HG03354 (cell line): ENCODE data around the gene ATP8A2.
"Not testable (repeated sequence)": the region's sequence is repeated elsewhere in the genome, so short reads cannot be mapped to it uniquely, and the experiment has no call there.

Experiments used
- ATAC-seq: cut with Tn5 transposase; IDR thresholded peaks from one replicate; pipeline ENCODE4 v1.9.1; 2021; ENCODE audit warnings: mild to moderate bottlenecking; ENCODE audit not compliant: unreplicated experiment, poor library complexity, severe bottlenecking

The ATP8A2 gene

DNA sequence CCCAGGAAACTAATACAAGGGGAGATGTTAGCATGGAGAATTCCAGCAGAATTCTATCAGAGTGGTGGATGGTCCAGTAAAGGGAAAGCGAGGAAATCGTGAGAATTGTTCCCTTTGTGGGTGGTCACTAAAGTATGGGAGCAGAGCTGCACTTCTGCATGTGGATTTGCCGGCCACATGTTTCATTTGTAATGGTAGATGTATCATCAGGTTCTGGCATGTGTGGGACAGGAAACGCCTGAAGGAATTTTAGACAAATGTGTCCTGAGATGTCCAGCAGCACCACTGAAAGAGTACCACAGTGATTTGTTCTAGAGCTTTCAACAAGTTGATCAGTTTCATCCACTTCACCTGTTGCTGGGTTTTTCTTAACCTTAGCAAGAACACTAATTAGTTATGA, 371.6 kb downstream of the ATP8A2 start:
- ATAC-seq, result no peak

- no peak for ATAC-seq
Observed at GRCh38 chr13:25744178-25744577, 372.4 kb downstream of the ATP8A2 start.

DNA sequence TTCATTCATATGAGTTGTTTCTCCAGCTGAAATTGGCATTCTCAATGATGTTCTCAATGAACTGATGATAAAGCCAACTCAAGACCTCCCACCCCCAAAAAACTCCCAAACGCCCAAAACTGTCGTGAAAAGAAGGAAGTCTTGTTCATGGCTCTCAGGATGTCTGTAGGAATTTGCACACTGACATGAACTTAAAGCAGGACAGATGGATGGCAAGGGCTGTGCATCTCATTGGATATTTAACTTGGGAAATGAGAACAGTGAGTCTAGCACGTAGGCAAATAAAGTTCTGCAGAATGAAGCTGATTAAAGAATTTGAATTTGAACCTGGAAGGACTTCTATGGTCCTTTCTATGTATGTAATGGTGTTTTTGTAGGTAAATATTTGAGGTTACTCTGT, 374.4 kb downstream of the ATP8A2 start:
- ATAC-seq, result no peak

- no peak for ATAC-seq
Observed at GRCh38 chr13:25752957-25753551, 381.3 kb downstream of the ATP8A2 start.

GRCh38 chr13:25753976-25754375, 382.2 kb downstream of the ATP8A2 start:
- no peak for ATAC-seq

GRCh38 chr13:25756251-25756650, 384.5 kb downstream of the ATP8A2 start:
- ATAC-seq, result no peak

DNA sequence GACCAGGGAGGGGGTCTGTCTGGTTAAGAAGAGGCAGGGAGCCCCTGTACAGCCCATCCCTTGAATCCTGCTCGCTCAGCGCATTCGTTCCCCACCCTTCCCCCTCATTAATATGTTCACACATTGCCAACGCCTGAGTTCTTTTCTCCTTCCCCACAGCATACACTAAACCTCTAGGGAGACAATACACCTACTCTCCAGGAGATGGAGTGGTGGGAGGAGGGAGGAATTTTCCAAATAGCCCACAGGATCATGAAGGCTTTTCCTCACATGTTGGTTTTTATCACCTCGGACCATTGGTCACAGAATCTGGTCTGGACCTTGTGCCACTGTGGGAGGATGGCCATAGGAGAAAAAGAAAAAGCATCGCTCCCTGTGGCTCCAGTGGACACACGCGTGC, 385.1 kb downstream of the ATP8A2 start:
- ATAC-seq, result no peak

DNA sequence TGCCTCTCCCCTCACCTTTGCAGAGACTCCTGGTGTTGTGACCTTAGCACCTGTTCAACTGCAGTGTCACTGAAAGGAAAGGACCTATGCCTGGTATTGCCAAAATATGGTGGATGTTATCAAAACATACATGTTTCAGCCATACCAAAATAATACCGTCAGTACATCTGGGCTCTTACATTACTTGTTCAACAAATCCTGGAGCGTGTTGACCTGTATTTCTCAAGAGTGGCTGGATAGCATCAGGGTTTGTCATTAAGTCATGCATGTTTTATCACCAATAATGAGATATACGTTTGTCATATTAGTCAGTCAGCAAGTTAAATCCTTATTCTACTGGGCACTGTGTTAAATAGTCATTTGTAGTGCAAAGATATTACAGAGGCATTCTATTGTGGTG, 389.3 kb downstream of the ATP8A2 start:
- no peak for ATAC-seq

DNA sequence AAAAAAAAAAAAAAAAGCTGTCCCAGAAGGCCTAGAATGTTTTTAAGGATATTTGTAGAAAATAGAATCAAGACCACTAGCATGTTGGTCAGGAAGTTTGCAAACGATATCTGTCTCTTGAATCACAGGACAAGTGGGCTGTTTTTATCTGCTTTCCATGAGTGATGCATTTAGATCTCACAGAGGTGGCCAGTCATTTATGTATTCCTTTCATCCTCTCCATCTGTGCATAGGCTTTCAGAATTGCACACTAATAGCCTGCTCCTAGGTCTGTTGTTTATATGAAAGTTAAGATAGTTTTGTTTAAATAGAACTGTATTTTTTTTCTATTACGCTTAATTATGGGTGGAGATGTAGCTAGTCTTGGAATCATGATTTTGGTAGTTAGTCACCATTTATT, 390.5 kb downstream of the ATP8A2 start:
- no peak for ATAC-seq

DNA sequence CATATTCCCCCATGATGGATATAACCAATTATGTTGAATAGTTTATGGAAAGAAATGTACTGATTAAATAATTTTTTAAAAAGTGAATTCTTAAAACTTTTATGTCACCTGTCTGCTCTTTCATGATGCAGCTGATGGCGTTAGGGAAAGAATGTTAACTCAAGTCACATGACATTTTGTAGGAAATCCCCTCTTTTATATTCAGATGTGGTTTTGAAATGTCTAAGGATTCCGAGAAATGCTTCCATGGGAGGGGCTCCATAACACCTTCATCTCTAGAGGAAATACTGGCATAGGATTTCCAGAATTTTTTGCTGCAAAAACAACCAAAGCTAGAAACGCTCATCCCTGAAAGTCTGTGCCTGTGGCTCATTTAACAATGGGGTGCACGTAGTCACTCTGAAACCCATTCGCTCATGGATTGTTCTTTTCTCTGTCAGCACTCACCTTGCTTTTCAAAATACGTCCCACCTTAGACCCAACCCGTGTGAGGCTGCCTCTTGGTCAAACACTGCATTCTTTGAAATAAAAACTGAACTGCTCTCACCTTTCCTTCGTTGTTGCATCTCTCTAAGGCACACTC, 391.1 kb downstream of the ATP8A2 start:
- no peak for ATAC-seq

- ATAC-seq, result no peak
Observed at GRCh38 chr13:25764378-25764777, 392.6 kb downstream of the ATP8A2 start.

- ATAC-seq, result no peak
Observed at GRCh38 chr13:25765266-25765665, 393.5 kb downstream of the ATP8A2 start.

- ATAC-seq, result no peak
Observed at GRCh38 chr13:25766576-25766975, 394.8 kb downstream of the ATP8A2 start.

GRCh38 chr13:25766991-25767390, 395.2 kb downstream of the ATP8A2 start:
- ATAC-seq, result no peak

- ATAC-seq, result no peak
Observed at GRCh38 chr13:25768376-25768775, 396.6 kb downstream of the ATP8A2 start.

DNA sequence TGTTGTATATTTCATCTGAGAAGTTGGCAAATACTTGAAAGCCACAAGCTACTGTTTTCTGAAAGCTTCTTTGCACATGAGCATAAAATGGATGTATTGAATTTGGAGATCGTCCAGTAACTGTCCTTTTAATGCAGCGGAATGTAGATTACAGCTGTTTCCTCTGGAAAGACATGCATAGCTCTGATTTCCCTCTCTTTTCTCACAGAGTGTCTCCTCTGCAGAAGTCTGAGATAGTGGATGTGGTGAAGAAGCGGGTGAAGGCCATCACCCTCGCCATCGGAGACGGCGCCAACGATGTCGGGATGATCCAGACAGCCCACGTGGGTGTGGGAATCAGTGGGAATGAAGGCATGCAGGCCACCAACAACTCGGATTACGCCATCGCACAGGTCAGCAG, 397.1 kb downstream of the ATP8A2 start:
- ATAC-seq, result no peak

DNA sequence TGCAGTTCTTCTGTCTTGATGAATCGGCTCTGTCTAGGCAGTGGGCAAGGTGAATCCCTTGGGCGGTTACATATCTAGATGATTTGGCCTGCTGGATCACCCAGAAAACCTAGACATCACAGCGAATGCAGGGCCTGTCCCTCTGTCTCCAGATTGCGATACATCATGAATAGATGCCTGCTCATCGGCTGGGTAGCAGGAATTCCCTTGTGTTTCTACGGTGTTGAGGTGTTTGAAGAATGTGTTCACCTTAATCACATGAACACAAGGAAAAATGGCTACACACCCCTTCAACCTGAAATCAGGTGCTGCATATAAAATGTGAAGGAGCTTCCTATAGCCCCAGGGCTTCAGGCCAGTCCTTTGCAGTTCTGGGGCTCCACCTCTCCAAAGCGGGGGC, 398.8 kb downstream of the ATP8A2 start:
- no peak for ATAC-seq

GRCh38 chr13:25771202-25771601, 399.4 kb downstream of the ATP8A2 start:
- no peak for ATAC-seq

DNA sequence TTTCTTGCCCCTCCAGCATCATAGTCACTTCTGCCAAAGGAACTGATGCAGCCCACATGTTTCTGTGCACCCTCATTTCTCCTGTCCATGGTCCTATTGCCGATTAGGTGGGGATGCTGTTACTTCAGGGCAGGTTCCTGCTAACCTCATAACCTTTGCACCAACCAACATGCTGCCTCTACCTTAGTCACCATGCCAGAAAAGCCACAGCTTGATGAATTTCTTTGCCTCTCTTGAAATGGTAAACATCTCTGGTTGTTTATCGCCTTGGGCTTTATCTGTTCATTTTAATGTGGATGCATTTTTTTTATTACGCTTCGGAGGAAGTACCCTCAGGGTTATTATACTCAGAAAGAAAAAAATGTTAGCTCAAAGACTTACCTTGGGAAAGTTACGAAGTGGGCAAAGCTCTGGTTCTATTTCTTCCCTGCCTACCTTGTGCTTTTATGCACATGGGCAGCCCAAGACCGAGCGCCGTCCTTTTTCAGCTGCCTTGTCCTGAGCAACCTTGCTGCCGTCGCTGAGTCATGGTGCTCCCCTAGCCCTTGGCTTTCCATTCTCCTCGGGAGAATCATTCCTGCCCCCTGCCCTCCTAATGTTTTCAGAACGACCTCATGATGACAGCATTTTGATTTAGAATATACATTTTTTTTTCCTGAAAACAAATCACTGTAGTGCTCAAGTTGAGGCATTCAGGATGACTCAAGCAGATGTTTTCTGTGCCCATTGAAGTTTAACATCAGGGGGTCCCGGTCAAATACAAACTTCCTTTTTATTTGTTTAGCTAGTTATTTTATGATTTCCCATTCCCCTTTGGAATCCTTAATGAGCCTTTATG, 400.1 kb downstream of the ATP8A2 start:
- no peak for ATAC-seq

- not testable (repeated sequence) for ATAC-seq
Observed at GRCh38 chr13:25772534-25772933, 400.8 kb downstream of the ATP8A2 start.

DNA sequence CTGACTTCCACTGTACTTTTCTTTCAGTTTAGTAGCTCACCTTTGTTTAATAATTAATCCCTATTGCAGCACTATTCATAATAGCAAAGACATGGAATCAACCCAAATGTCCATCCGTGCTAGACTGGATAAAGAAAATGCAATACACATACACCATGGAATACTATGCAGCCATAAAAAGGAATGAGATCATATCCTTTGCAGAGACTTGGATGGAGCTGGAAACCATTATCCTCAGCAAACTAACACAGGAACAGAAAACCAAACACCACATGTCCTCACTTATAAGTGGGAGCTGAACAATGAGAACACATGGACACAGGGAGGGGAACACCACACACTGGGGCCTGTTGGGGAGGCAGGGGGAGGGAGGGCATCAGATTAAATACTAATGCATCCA, 402.3 kb downstream of the ATP8A2 start:
- not testable (repeated sequence) for ATAC-seq
